Stimulated activated CD4-positive, alpha-beta T cell treated with anti-CD3 and anti-CD28 coated beads, TNF-alpha, amount 100 ng/mL, for 1 hour (primary cell): ENCODE results near the gene C5AR2.
"Not testable (repeated sequence)": the region's sequence is repeated elsewhere in the genome, so short reads cannot be mapped to it uniquely, and the experiment has no call there.

Experiments
- DNase-seq, 3 donors: peaks; one replicate each; pipeline ENCODE4 v3.0.0-alpha.2; 2020; ENCODE audit warnings: low read depth in 3 of 3, low spot score in 1 of 3

C5AR2 gene

DNA sequence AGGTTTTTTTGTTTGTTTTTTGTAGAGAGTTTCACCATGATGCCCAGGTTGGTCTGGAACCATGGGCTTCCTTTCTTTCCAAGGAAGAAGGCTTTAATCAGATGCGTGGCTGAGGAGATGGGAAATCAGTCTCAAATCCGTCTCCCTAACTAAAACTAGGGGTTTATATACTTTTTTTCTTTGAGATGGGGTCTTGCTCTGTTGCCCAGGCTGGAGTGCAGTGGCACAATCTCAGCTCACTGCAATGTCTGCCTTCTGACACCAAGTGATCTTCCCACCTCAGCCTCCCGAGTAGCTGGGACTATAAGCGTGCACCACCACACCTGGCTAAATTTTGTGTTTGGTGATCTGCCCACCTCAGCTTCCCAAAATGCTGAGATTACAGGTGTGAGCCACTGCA, 52.6 kb downstream of the C5AR2 start:
- DNase-seq = not testable (repeated sequence)

- DNase-seq = not testable (repeated sequence)
These were observed 54.6 kb downstream of the C5AR2 start for GRCh38 chr19:47386582-47386981.

DNA sequence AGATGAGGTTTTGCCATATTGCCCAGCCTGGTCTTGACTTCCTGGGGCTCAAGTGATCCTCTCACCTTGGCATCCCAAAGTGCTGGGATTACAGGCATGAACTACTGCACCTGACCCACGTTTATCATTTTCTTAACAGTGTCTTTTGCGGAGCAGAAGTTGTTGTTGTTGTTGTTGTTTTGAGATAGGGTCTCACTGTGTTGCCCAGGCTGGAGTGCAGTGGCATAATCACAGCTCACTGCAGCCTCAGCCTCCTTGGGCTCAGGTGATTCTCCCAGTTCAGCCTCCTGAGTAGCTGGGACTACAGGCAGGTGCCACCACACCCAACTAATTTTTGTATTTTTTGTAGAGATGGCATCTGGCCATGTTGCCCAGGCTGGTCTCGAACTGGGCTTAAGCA, 55.6 kb downstream of the C5AR2 start:
- not testable (repeated sequence) for DNase-seq

DNA sequence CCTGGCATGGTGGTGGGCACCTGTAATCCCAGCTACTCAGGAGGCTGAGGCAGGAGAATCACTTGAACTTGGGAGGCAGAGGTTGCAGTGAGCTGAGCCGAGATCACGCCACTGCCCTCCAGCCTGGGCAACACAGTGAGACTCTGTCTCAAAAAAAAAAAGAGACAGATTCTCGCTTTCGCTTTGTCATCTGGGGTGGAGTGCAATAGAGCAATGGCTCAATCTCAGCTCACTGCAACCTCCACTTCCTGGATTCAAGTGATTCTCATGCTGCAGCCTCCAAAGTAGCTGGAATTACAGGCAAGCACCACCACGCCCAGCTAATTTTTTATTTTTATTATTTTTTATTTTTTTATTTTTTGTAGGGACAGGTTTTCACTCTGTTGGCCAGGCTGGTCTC, 56.7 kb downstream of the C5AR2 start:
- not testable (repeated sequence) for DNase-seq

GRCh38 chr19:47389150-47389556, 57.2 kb downstream of the C5AR2 start:
- no peak for DNase-seq

GRCh38 chr19:47390533-47391488, 58.8 kb downstream of the C5AR2 start:
- no peak for DNase-seq

DNA sequence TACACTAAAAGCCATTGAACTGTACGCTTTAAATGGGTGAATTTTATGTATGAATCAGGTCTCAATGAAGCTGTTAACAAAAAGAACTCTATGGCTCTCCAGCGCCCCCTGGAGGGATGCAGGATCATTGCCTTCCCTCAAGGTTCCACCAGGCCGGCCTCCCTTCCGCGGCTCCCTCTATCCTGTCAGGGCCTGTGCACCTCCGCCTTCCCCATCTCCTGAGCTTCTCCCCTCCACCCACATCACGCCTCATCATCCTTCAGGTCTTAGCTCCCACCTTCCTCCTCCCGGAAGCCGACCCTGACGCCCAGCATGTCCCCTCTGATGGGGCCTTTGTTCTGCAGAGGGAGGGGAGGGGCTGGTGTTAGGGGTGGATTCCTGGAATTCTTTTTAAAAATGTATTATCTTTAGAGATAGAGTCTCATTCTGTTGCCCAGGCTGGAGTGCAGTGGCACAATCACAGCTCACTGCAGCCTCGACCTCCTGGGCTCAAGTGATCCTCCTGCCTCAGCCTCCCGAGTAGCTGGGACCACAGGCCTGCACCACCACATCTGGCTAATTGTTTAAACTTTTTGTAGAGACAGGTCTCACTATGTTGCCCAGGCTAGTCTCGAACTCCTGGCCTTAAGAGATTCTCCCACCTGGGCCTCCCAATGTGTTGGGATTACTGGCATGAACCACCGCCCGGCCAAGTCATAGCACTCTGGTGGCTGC, 59.7 kb downstream of the C5AR2 start:
- peak; percentile 65 to 83 (median 66) for DNase-seq
